Neuronal stem cell (in vitro differentiated cells): ENCODE measurements around the gene LLGL2.

Experiments
- DNase-seq: peaks from one replicate; pipeline ENCODE4 v3.0.0-alpha.2; 2013; ENCODE audit warnings: low spot score
- H2AFZ ChIP-seq: one replicate; pipeline ENCODE4 v1.6.1; 2013; ENCODE audit warnings: mild to moderate bottlenecking, low read length, inconsistent platforms
- H2AK5ac ChIP-seq: 2 replicates; pipeline ENCODE4 v1.6.1; 2013; ENCODE audit warnings: low read depth, mild to moderate bottlenecking, inconsistent platforms, low read length, moderate library complexity, mixed read lengths
- H2BK120ac ChIP-seq: 2 replicates; pipeline ENCODE4 v1.6.1; 2013; ENCODE audit warnings: low read depth, mild to moderate bottlenecking, inconsistent platforms, low read length, moderate library complexity, mixed read lengths
- H2BK12ac ChIP-seq: one replicate; pipeline ENCODE4 v1.6.1; 2013; ENCODE audit warnings: low read length, inconsistent platforms
- H2BK15ac ChIP-seq: 2 replicates; pipeline ENCODE4 v1.6.1; 2013; ENCODE audit warnings: mild to moderate bottlenecking, low read length, inconsistent platforms, mixed read lengths
- H2BK5ac ChIP-seq: one replicate; pipeline ENCODE4 v1.6.1; 2013; ENCODE audit warnings: inconsistent platforms, mild to moderate bottlenecking, low read length, moderate library complexity
- H3K14ac ChIP-seq: one replicate; pipeline ENCODE4 v1.6.1; 2013; ENCODE audit warnings: low read length, inconsistent platforms
- H3K18ac ChIP-seq: 2 replicates; pipeline ENCODE4 v1.6.1; 2013; ENCODE audit warnings: low read length, inconsistent platforms
- H3K23ac ChIP-seq: 2 replicates; pipeline ENCODE4 v1.6.1; 2013; ENCODE audit warnings: low read depth, mild to moderate bottlenecking, mixed read lengths, low read length, inconsistent platforms; ENCODE audit not compliant: poor library complexity
- H3K27ac ChIP-seq: replicated peaks from 3 replicates; pipeline ENCODE4 v1.5.1; 2013; ENCODE audit warnings: low read length, inconsistent platforms
- H3K27me3 ChIP-seq, 3 experiments: 2 replicates each; pipeline ENCODE4 v1.6.1; 2013; ENCODE audit warnings: low read length in 3 of 3, mild to moderate bottlenecking in 2 of 3, inconsistent platforms in 1 of 3, low read depth in 1 of 3, mixed read lengths in 1 of 3, moderate library complexity in 1 of 3; ENCODE audit not compliant: control insufficient read depth in 3 of 3, insufficient read depth in 3 of 3
- H3K36me3 ChIP-seq, 2 donors: replicated peaks in 1 of 2; 2 replicates each; pipeline ENCODE4 v1.6.1; 2013; ENCODE audit warnings: low read length in 2 of 2; ENCODE audit not compliant: control insufficient read depth in 2 of 2, insufficient read depth in 2 of 2
- H3K4ac ChIP-seq: 2 replicates; pipeline ENCODE4 v1.6.1; 2013; ENCODE audit warnings: inconsistent platforms, mild to moderate bottlenecking, low read length, moderate library complexity
- H3K4me1 ChIP-seq, 2 donors: 1 replicate in 1 of 2; 2 replicates in 1 of 2; pipeline ENCODE4 v1.6.1; 2013; ENCODE audit warnings: low read length in 2 of 2, low read depth in 1 of 2; ENCODE audit not compliant: control insufficient read depth in 2 of 2, insufficient read depth in 1 of 2
- H3K4me2 ChIP-seq: one replicate; pipeline ENCODE4 v1.6.1; 2013; ENCODE audit warnings: mild to moderate bottlenecking, low read length, inconsistent platforms; ENCODE audit not compliant: insufficient read depth, poor library complexity, severe bottlenecking
- H3K4me3 ChIP-seq, 2 donors: 2 replicates each; pipeline ENCODE4 v1.5.1; 2013; ENCODE audit warnings: low read length in 2 of 2, mild to moderate bottlenecking in 2 of 2, inconsistent platforms in 1 of 2, moderate library complexity in 1 of 2
- H3K79me1 ChIP-seq: one replicate; pipeline ENCODE4 v1.6.1; 2013; ENCODE audit warnings: low read depth, mild to moderate bottlenecking, inconsistent platforms, low read length, moderate library complexity
- H3K9ac ChIP-seq: one replicate; pipeline ENCODE4 v1.6.1; 2013; ENCODE audit warnings: mild to moderate bottlenecking, low read depth, low read length, inconsistent platforms; ENCODE audit not compliant: poor library complexity
- H3K9me3 ChIP-seq, 2 donors: replicated peaks in 1 of 2; 2 replicates each; pipeline versions ENCODE3 to v1.6.1; 2013; ENCODE audit warnings: low read length in 2 of 2, mild to moderate bottlenecking in 2 of 2, inconsistent platforms in 1 of 2, low read depth in 1 of 2, mixed read lengths in 1 of 2, moderate library complexity in 1 of 2; ENCODE audit not compliant: control insufficient read depth in 2 of 2, insufficient read depth in 1 of 2
- H4K8ac ChIP-seq: one replicate; pipeline ENCODE4 v1.6.1; 2013; ENCODE audit warnings: low read depth, mild to moderate bottlenecking, inconsistent platforms, low read length, moderate library complexity
- H4K91ac ChIP-seq: one replicate; pipeline ENCODE4 v1.6.1; 2013; ENCODE audit warnings: low read length, low read depth, mild to moderate bottlenecking, inconsistent platforms; ENCODE audit not compliant: poor library complexity
- WGBS, 2 donors: extraction: QIAGEN DNeasy Blood & Tissue Kit; methylation state at CpG; one replicate each; pipeline ENCODE4 v1.1.7; 2013; ENCODE audit warnings: missing lambda C conversion rate in 2 of 2, mixed read lengths in 1 of 2; ENCODE audit not compliant: insufficient read length in 2 of 2, insufficient replicate concordance in 1 of 2; ENCODE audit errors: extremely low coverage in 2 of 2; 5-methylcytosine and 5-hydroxymethylcytosine counted together

LLGL2 gene

DNA sequence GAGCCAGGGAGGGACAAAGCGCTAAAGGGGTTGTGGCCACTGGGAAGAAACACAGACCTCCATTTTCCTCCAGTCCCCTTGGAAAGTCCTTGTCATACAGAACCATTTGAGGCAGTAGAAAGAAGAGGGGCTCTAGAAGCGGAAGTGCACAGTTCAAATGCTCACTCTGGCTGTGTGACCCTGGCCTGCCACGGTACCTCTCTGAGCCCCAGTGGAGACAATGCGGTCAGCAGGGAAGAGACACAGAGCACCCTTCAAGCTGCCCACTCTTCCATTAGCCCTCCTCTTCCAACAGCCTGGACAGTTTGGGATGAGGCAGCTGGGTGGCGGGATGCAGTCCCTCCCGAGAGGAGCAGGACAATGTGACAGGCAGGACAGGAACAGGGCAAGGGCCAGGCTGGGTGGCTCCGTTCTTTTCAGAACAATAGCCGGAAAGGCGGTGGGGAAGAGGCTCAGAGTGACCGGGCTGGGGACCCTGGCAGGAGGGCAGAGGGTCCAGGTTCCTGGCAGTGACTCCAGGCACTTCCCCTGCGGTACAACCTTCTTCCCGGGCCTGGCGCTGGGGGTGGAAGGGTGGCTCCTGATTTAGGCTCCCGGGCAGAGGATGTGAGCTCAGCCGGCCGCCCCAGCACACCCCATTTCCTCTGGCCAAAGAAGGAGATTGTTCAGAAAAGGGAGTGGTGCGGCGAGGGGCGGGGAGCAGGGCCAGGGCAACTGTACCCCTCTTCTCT lies 15.8 kb upstream of the LLGL2 start:
- H3K27me3 ChIP-seq, result no peaks in the 10 kb centered on the region
- H2AK5ac ChIP-seq, result peak overlapping the region; percentile 52
- peaks cover 30 to 84% of the 10 kb centered on the region in 2 donors for H3K36me3 ChIP-seq
- no peak overlapping the region for H2BK15ac ChIP-seq
- H3K27ac ChIP-seq, result no peak overlapping the region
- H4K8ac ChIP-seq, result no peak overlapping the region
- DNase-seq, result no peak
- no peak overlapping the region for H3K4ac ChIP-seq
- H2BK5ac ChIP-seq, result peak overlapping the region; percentile 20
- H3K9ac ChIP-seq, result no peak overlapping the region
- no peak overlapping the region for H4K91ac ChIP-seq
- H3K9me3 ChIP-seq, result no peaks in the 10 kb centered on the region
- H3K23ac ChIP-seq, result peak overlapping the region; percentile 31
- WGBS, 2 donors, result no CpG with 5 or more reads among the region's 19 CpGs
- no peak overlapping the region for H2AFZ ChIP-seq
- no peak overlapping the region for H2BK12ac ChIP-seq
- peaks cover 25% of the 10 kb centered on the region for H3K79me1 ChIP-seq
- no peak overlapping the region for H2BK120ac ChIP-seq
- H3K4me1 ChIP-seq, result peaks cover 9 to 11% of the 10 kb centered on the region in 2 donors
- H3K4me2 ChIP-seq, result no peak overlapping the region
- H3K4me3 ChIP-seq, result no peak overlapping the region
- H3K18ac ChIP-seq, result no peak overlapping the region
- no peak overlapping the region for H3K14ac ChIP-seq

- Histone ChIP-seq H3K9ac (no peak overlapping the region), H2BK12ac (no peak overlapping the region), H2BK5ac (no peak overlapping the region), H4K8ac (no peak overlapping the region), H3K23ac (no peak overlapping the region), H3K27ac (no peak overlapping the region), H3K36me3 (peaks cover 21 to 69% of the 10 kb centered on the region in 2 donors), H3K4me1 (peaks cover 9 to 11% of the 10 kb centered on the region in 2 donors), H3K4ac (no peak overlapping the region), H3K27me3 (no peaks in the 10 kb centered on the region), H3K9me3 (no peaks in the 10 kb centered on the region), H2AK5ac (no peak overlapping the region), H3K4me3 (no peak overlapping the region), H3K14ac (no peak overlapping the region), H4K91ac (no peak overlapping the region), H2BK120ac (no peak overlapping the region), H3K4me2 (peak overlapping the region; percentile 24), H3K79me1 (peaks cover 29% of the 10 kb centered on the region), H2BK15ac (no peak overlapping the region), H2AFZ (no peak overlapping the region), H3K18ac (no peak overlapping the region)
- no peak for DNase-seq
- no CpG with 5 or more reads among the region's 4 CpGs for WGBS, 2 donors
These were observed 14.3 kb upstream of the LLGL2 start for GRCh38 chr17:75511270-75511609.

DNA sequence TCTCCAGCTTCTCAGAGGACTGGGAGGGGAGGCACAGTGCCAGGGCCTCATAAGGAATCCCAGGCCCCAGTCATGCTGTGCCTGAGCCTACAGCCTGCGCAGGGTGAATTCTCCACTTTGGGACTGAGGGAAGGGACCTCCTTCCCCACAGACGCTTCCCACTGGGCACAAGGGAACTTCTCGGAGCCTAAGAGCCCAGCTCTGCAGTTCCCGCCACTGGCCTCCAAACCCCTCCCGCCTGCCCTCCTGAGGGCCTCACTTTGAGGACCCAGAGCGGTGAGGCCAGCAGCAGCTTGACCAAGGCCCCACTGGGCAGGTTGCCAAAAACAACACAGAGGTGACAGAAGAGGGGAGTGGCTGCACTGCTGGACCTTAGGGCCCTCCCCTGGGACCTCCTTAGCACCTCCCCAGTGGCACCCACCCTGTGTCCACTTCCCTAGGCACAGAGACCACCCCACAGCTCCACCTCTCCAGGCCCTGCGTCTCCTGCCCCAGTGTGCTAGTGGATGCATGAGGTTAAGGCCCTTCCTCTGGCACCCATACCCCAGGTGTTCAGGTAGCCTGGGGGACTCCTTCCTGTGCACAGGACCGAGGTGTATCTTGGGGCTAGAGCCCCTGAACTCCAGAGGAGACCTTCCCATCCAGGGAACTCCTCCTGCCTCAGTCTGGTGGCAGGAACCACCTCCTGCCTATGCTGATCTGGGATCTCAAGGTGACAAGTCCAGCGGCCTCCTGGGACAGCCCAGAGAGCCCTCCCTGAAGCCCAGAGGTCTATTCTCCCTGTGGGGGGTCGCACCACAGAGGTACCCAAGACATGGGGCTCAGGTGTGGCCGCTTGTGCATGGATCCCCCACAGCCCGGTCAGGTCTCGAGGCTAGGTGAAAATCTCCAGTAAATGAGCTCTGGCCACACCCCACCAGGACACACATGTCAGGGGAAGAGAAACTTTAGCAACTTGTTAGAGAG lies 13.6 kb upstream of the LLGL2 start:
- H3K9me3 ChIP-seq, result no peaks in the 10 kb centered on the region
- H3K4me2 ChIP-seq, result peak overlapping the region; percentile 24
- DNase-seq, result no peak
- peak overlapping the region; percentile 19 for H2BK5ac ChIP-seq
- H2BK15ac ChIP-seq, result no peak overlapping the region
- WGBS, 2 donors, result no CpG with 5 or more reads among the region's 13 CpGs
- no peak overlapping the region for H4K8ac ChIP-seq
- H4K91ac ChIP-seq, result no peak overlapping the region
- no peak overlapping the region for H2BK120ac ChIP-seq
- no peak overlapping the region for H3K27ac ChIP-seq
- H3K9ac ChIP-seq, result no peak overlapping the region
- H2BK12ac ChIP-seq, result no peak overlapping the region
- H3K79me1 ChIP-seq, result peaks cover 29% of the 10 kb centered on the region
- peak overlapping the region; percentile 16 for H3K18ac ChIP-seq
- H3K4me1 ChIP-seq, result peaks cover 9 to 11% of the 10 kb centered on the region in 2 donors
- peaks cover 15 to 62% of the 10 kb centered on the region in 2 donors for H3K36me3 ChIP-seq
- no peak overlapping the region for H3K14ac ChIP-seq
- no peak overlapping the region for H3K4me3 ChIP-seq
- peak overlapping the region; percentile 43 for H2AK5ac ChIP-seq
- H3K23ac ChIP-seq, result no peak overlapping the region
- no peaks in the 10 kb centered on the region for H3K27me3 ChIP-seq
- H2AFZ ChIP-seq, result no peak overlapping the region
- H3K4ac ChIP-seq, result no peak overlapping the region
